PC-9 (cell line): ENCODE results near the gene DYSF. TPM values are rescaled to one million over a fixed set of nuclear protein-coding genes. Genes with fewer than 3 reads are reported as not detected.

ENCODE experiments used
- BruUV-seq: library from RNA; stranded (reverse); fragments of 400-500 nt; replicated peaks from 2 replicates; lab custom pipeline; 2021; lab: Mats Ljungman, UMichigan
- CTCF ChIA-PET: fragments of 300-600 bp; sonication (Branson Sonifier 250); formaldehyde crosslinking; loops from one replicate; lab custom pipeline; 2022; ENCODE audit warnings: antibody characterized with exemption; lab: Charles Lee
- POLR2A ChIA-PET: fragments of 300-600 bp; sonication (Branson Sonifier 250); formaldehyde crosslinking; loops from one replicate; lab custom pipeline; 2022; ENCODE audit warnings: antibody characterized with exemption; ENCODE audit not compliant: unreplicated experiment; lab: Charles Lee
- DNase-seq, 2 experiments: peaks; one replicate each; pipeline versions ENCODE4 v3.0.0 to v3.0.0-alpha.2; 2015 to 2022; ENCODE audit warnings: mixed read lengths in 1 of 2
- H2AFZ ChIP-seq: fragments of 200-600 bp; sonication (generic); 2 replicates; pipeline ENCODE4 v1.8.1; 2017; ENCODE audit warnings: antibody characterized with exemption
- H3F3A ChIP-seq: fragments of 200-600 bp; sonication (generic); 2 replicates; pipeline ENCODE4 v1.8.1; 2017; ENCODE audit warnings: antibody characterized with exemption, mild to moderate bottlenecking, low read depth; ENCODE audit not compliant: insufficient read depth
- H3K27ac ChIP-seq: fragments of 200-600 bp; sonication (generic); 2 replicates; pipeline ENCODE4 v1.6.1; 2016; ENCODE audit warnings: mixed run types
- H3K27me3 ChIP-seq: fragments of 200-600 bp; sonication (generic); 2 replicates; pipeline ENCODE4 v1.6.1; 2016; ENCODE audit warnings: low read depth, mixed run types; ENCODE audit not compliant: insufficient read depth
- H3K36me3 ChIP-seq: fragments of 200-600 bp; sonication (generic); 2 replicates; pipeline ENCODE4 v1.6.1; 2016; ENCODE audit warnings: low read depth, mixed run types
- H3K4me1 ChIP-seq: fragments of 200-600 bp; sonication (generic); replicated peaks from 2 replicates; pipeline ENCODE4 v1.6.1; 2016; ENCODE audit warnings: mixed run types; ENCODE audit not compliant: insufficient read depth
- H3K4me2 ChIP-seq: fragments of 200-600 bp; sonication (generic); 2 replicates; pipeline ENCODE4 v1.6.1; 2017; ENCODE audit warnings: mixed run types
- H3K4me3 ChIP-seq: fragments of 200-600 bp; sonication (generic); 2 replicates; pipeline ENCODE4 v1.6.1; 2016; ENCODE audit warnings: mixed run types
- H3K79me2 ChIP-seq: fragments of 200-600 bp; sonication (generic); 2 replicates; pipeline ENCODE4 v1.6.1; 2017; ENCODE audit warnings: low read depth, mixed run types
- H3K9me2 ChIP-seq: fragments of 200-600 bp; sonication (generic); 2 replicates; pipeline ENCODE4 v1.8.1; 2017; ENCODE audit warnings: mild to moderate bottlenecking; ENCODE audit not compliant: insufficient read depth
- H3K9me3 ChIP-seq: fragments of 200-600 bp; sonication (generic); 2 replicates; pipeline ENCODE4 v1.8.1; 2016; ENCODE audit warnings: low read depth; ENCODE audit not compliant: insufficient read depth
- H4K20me1 ChIP-seq: fragments of 200-600 bp; sonication (generic); 2 replicates; pipeline ENCODE4 v1.8.1; 2017; ENCODE audit not compliant: insufficient read depth
- CTCF ChIP-seq: fragments of 200-600 bp; sonication (generic); conservative IDR thresholded peaks from 2 replicates; pipeline ENCODE4 v1.6.1; 2017; ENCODE audit warnings: mixed run types, antibody characterized with exemption, mild to moderate bottlenecking, moderate library complexity
- EZH2 ChIP-seq: fragments of 200-600 bp; sonication (generic); IDR thresholded peaks from 2 replicates; pipeline ENCODE4 v1.8.0; 2017; ENCODE audit warnings: antibody characterized with exemption, low read depth
- intact Hi-C: fragments of 100-400 bp; cut with micrococcal nuclease; formaldehyde crosslinking; loops from one replicate; pipeline ENCODE4 v1.10.0; 2022; ENCODE audit not compliant: unreplicated experiment
- total RNA-seq: library from RNA; stranded (reverse); gene quantifications from 2 replicates; pipeline ENCODE4 v1.2.3, GENCODE V29; 2021

DYSF gene
- total RNA-seq, 1 experiment from 2014 or later: 12.2 TPM

- POLR2A ChIA-PET: no interaction called here
- no peak overlapping the region for H3K27ac ChIP-seq
- H4K20me1 ChIP-seq: no peaks in the 10 kb centered on the region
- no peak overlapping the region for H3K4me2 ChIP-seq
- no peaks in the 10 kb centered on the region for H3K9me3 ChIP-seq
- no peaks in the 10 kb centered on the region for H3K36me3 ChIP-seq
- BruUV-seq: no TSS peak
- intact Hi-C loops: loop anchor here (5.0 kb wide), 1 partner anchor 1339 kb away; no protein-coding TSS in a partner anchor
- H3K4me3 ChIP-seq: no peak overlapping the region
- peaks cover 10% of the 10 kb centered on the region; the same call in 1 of the 2 replicates for H3F3A ChIP-seq
- CTCF ChIA-PET: no interaction called here
- H3K4me1 ChIP-seq: no peaks in the 10 kb centered on the region
- no peaks in the 10 kb centered on the region for H3K9me2 ChIP-seq
- H3K79me2 ChIP-seq: no peaks in the 10 kb centered on the region
- H3K27me3 ChIP-seq: no peaks in the 10 kb centered on the region
- no peak overlapping the region for H2AFZ ChIP-seq
- TF ChIP-seq CTCF (no peak), EZH2 (no peak)
- DNase-seq: no peak
Measured at GRCh38 chr2:71538241-71538640, 84.9 kb downstream of the DYSF start.

GRCh38 chr2:71538656-71539265 is 85.4 kb downstream of the DYSF start:
- Histone ChIP-seq H2AFZ (no peak overlapping the region), H3K9me2 (no peaks in the 10 kb centered on the region), H3K27ac (no peak overlapping the region), H3K4me1 (no peaks in the 10 kb centered on the region), H3K27me3 (no peaks in the 10 kb centered on the region), H3K9me3 (no peaks in the 10 kb centered on the region), H3K4me2 (no peak overlapping the region), H3K4me3 (no peak overlapping the region), H3K36me3 (no peaks in the 10 kb centered on the region), H3F3A (peaks cover 10% of the 10 kb centered on the region; the same call in 1 of the 2 replicates), H4K20me1 (no peaks in the 10 kb centered on the region), H3K79me2 (no peaks in the 10 kb centered on the region)
- POLR2A ChIA-PET: interaction anchor here (0.6 kb wide), 1 partner anchor 577 kb away, joined by 5 read pairs; no protein-coding TSS in a partner anchor
- no peak for DNase-seq
- intact Hi-C loops: loop anchor here (5.0 kb wide), 1 partner anchor 1339 kb away; no protein-coding TSS in a partner anchor
- no TSS peak for BruUV-seq
- TF ChIP-seq CTCF: no peak
- no peak for TF ChIP-seq EZH2
- CTCF ChIA-PET: no interaction called here

GRCh38 chr2:71540818-71541217 is 87.5 kb downstream of the DYSF start:
- BruUV-seq: no TSS peak
- intact Hi-C loops: no loop called here

More at GRCh38 chr2:71540818-71541217, 87.5 kb downstream of the DYSF start:
- peaks cover 10% of the 10 kb centered on the region; the same call in 1 of the 2 replicates for H3F3A ChIP-seq
- ChIA-PET POLR2A (no interaction called here), CTCF (no interaction called here)
- no peaks in the 10 kb centered on the region for H3K79me2 ChIP-seq
- no peak overlapping the region for H3K27ac ChIP-seq
- H3K4me2 ChIP-seq: no peak overlapping the region
- no peaks in the 10 kb centered on the region for H3K36me3 ChIP-seq
- no peak for DNase-seq
- H3K9me2 ChIP-seq: no peaks in the 10 kb centered on the region
- H3K9me3 ChIP-seq: no peaks in the 10 kb centered on the region
- TF ChIP-seq EZH2: no peak
- TF ChIP-seq CTCF: no peak
- H4K20me1 ChIP-seq: no peaks in the 10 kb centered on the region
- no peak overlapping the region for H3K4me3 ChIP-seq
- H2AFZ ChIP-seq: no peak overlapping the region
- H3K27me3 ChIP-seq: no peaks in the 10 kb centered on the region
- no peaks in the 10 kb centered on the region for H3K4me1 ChIP-seq
